Measurements from ENCODE around the gene WDR64.

Gene WDR64

GRCh38 chr1:241640149-241640866 is 11.8 kb upstream of the WDR64 start, which contains the start of the genes CHML and OPN3 (continued):
- TF ChIP-seq TSHZ2 (CRISPR knock-in tag; IDR thresholded peaks at IDR 0.05) = no peak

- TF ChIP-seq PATZ1 (CRISPR knock-in tag; IDR thresholded peaks at IDR 0.05; ENCODE audit: borderline replicate concordance) (no peak), ISL1 (CRISPR knock-in tag; IDR thresholded peaks at IDR 0.05) (no peak), ZFP3 (CRISPR knock-in tag; IDR thresholded peaks at IDR 0.05) (no peak), ARNTL (CRISPR knock-in tag; IDR thresholded peaks at IDR 0.05; ENCODE audit: borderline replicate concordance, low read depth) (no peak), POU6F1 (CRISPR knock-in tag; IDR thresholded peaks at IDR 0.05; ENCODE audit: borderline replicate concordance, low read depth) (no peak)
- ATAC-seq = no peak
Measured at GRCh38 chr1:241640867-241641622, 11.0 kb upstream of the WDR64 start.

- no peak for TF ChIP-seq ESRRG (CRISPR knock-in tag; IDR thresholded peaks at IDR 0.05)
- TF ChIP-seq OSR1 (CRISPR knock-in tag; IDR thresholded peaks at IDR 0.05) = no peak
- TF ChIP-seq POU6F1 (CRISPR knock-in tag; IDR thresholded peaks at IDR 0.05; ENCODE audit: borderline replicate concordance, low read depth) = no peak
- no peak for TF ChIP-seq CREB5 (CRISPR knock-in tag; IDR thresholded peaks at IDR 0.05; ENCODE audit: low read depth)
- no peak for TF ChIP-seq TOX (CRISPR knock-in tag; IDR thresholded peaks at IDR 0.05; ENCODE audit: borderline replicate concordance)
- no peak for TF ChIP-seq ZNF70 (CRISPR knock-in tag; IDR thresholded peaks at IDR 0.05)
- no peak for TF ChIP-seq BACH2 (CRISPR knock-in tag; IDR thresholded peaks at IDR 0.05; ENCODE audit: borderline replicate concordance)
- TF ChIP-seq SNAI2 (CRISPR knock-in tag; IDR thresholded peaks at IDR 0.05) = no peak
- no peak for TF ChIP-seq PATZ1 (CRISPR knock-in tag; IDR thresholded peaks at IDR 0.05; ENCODE audit: borderline replicate concordance)
- no peak for TF ChIP-seq TCF4 (CRISPR knock-in tag; IDR thresholded peaks at IDR 0.05; ENCODE audit: borderline replicate concordance)
- TF ChIP-seq CSDC2 (CRISPR knock-in tag; IDR thresholded peaks at IDR 0.05) = no peak
- no peak for TF ChIP-seq ZFP30 (CRISPR knock-in tag; IDR thresholded peaks at IDR 0.05)
- no peak for TF ChIP-seq ZNF8 (CRISPR knock-in tag; IDR thresholded peaks at IDR 0.05)
- no peak for TF ChIP-seq TSHZ2 (CRISPR knock-in tag; IDR thresholded peaks at IDR 0.05)
- TF ChIP-seq PPARA (CRISPR knock-in tag; IDR thresholded peaks at IDR 0.05; ENCODE audit: borderline replicate concordance) = no peak
- TF ChIP-seq ARNTL (CRISPR knock-in tag; IDR thresholded peaks at IDR 0.05; ENCODE audit: borderline replicate concordance, low read depth) = no peak
- no peak for TF ChIP-seq ZNF565 (CRISPR knock-in tag; conservative IDR thresholded peaks at IDR 0.05; ENCODE audit: low read depth)
- no peak for TF ChIP-seq ZFP3 (CRISPR knock-in tag; IDR thresholded peaks at IDR 0.05)
- ATAC-seq = no peak
Measured at GRCh38 chr1:241641773-241642592, 10.1 kb upstream of the WDR64 start.
